Renal cortex interstitium (tissue), 11 donors: ENCODE data around the gene LIMS2. TPM values are rescaled to one million over a fixed set of nuclear protein-coding genes. Genes with fewer than 3 reads are reported as not detected.

Source experiments
- DNase-seq, 11 donors: peaks; one replicate each; pipeline ENCODE4 v3.0.0-alpha.2; 2013; ENCODE audit warnings: low read depth in 9 of 11, low spot score in 4 of 11; ENCODE audit errors: extremely low read depth in 1 of 11
- polyA plus RNA-seq, 3 donors: library from polyadenylated mRNA; unstranded; fragments of 120-200 nt; gene quantifications; one replicate each; pipeline ENCODE4 v1.2.1, GENCODE V29; 2013; ENCODE audit not compliant: insufficient read length in 3 of 3

The LIMS2 gene
- polyA plus RNA-seq, 3 donors, result 17.0 to 23.2 (median 22.1) TPM

- no peak for DNase-seq
Observed at GRCh38 chr2:127704641-127705390, 29.5 kb upstream of the LIMS2 start.

- DNase-seq, result no peak
Observed at GRCh38 chr2:127703282-127703681, 28.0 kb upstream of the LIMS2 start.

DNA sequence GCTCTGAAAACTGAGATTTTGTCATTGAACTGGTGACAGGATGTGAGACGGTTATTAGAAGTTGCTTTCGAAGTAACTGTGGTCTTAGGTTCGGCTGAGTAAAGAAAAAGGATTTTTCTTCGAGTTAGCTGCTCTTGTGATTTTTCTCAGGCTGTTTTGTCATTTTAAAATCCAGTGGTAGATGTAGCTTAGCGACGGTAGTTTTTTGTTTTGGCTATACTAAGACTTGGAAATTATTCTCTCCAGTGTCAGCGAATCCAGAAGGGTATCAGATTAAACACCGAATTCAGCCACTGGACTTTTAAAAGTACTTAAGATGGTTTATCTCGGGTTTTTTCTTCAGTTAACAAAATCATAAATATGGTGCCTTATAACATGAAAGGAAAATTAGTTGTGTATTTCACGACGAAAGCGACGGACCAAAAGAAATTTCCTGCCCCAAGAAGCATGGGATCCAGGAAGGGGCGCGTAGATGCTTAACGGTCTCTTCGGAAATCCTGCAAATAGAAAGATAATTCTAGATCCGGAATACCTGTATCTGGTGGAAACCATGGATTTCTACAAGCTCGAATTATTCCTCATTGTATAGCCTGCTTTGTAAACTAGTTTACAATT lies 27.2 kb upstream of the LIMS2 start:
- peak in 1 of 11 donors; percentile 19 for DNase-seq

- peak in 10 of 11 donors; percentile 17 to 70 (median 62) for DNase-seq
Observed at GRCh38 chr2:127701651-127702394, 26.5 kb upstream of the LIMS2 start.

DNA sequence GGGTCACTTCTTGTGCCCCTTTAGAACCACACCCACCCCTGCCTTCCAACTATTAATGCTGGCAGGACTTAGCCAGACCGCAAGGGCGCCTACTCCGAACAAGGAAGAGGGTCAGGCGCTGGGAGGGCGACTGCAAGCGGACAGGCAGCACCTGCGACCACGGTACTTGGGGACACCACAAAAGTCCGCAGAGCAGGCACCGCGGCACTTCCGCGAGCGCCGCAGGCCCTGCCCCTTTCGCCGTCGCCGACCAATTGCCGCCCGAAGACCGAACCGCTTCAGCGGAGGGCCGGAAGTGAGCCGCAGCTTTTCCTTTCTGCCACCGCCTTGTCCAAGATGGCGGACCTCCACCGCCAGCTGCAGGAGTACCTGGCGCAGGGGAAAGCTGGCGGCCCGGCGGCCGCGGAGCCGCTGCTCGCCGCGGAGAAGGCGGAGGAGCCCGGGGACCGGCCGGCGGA lies 25.9 kb upstream of the LIMS2 start, which contains the start of gene SFT2D3:
Gene SFT2D3 (plus strand): TSS at position 305 of the 458 bp plus-strand sequence. CDS start 32 bp downstream, at position 337.
- DNase-seq, result peak; percentile 70 to 91 (median 87)

DNA sequence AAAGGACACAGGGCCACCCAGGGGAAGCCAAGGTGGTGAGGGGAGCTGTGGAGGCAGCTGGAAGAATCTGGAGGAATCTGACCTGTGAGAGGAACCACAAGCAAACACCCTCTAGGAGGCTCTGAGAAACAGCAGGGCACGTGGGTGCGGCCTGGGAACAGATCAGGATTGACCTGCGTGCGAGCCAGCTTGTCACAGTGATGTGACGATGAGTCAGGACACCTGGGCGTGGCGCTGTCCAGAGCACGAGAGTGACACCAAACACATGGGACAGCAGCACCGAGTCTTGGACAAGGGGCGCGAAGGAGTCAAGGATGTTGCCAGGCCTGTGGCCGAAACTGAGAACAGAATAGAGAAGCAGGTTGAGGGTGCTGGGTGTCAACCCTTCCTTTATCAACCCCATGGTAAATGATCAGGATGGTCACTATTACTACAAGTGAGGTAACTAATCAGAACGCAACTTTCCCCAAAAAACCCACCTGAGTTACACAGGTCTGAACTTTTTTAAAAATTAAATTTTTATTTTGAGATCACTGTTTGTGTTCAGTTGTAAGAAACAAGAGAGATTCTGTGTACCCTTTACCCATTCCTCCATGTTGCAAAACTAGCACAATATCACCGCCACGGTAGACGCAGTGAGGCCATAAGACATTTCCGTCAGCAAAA lies 25.3 kb upstream of the LIMS2 start:
- DNase-seq, result peak in 3 of 11 donors; percentile 12 to 44 (median 31)

DNA sequence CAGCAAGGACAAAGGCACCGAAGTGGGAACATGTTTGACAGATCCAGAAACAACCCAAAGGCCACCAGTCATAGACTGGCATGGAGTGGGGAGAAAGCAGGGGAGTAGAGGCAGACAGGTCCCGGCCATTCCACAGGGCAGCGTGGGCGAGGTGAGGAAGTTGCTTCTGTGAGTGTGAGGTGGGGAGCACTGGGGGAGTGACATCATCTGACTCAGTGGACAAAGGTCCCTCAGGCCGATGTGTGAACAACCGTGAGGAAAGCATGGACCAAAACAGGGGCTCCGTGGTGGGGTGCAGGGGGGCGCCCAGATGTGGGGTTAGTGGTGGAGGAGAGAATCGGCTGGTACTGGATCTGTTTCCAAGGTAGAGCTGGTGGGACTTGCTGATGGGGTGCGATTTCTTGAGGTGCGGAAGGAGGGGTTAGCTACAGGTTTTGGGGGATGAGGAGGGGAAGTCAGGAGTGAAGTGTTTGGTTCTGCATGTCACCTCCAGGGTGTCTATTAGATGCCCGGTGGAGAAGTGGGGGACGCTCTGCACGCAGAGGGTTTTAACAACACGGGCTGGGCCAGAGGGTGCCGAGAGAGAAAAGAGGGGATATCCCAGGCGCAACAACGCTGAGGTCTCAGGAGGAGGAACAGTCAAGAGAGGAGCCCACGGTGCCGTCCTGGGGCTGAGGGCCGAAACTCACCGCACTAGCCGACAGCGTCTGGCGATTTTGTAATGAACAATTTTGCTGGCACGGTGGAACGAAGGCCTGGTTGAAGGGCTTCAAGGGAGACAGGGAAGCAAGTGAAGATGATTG lies 23.4 kb upstream of the LIMS2 start:
- no peak for DNase-seq

DNA sequence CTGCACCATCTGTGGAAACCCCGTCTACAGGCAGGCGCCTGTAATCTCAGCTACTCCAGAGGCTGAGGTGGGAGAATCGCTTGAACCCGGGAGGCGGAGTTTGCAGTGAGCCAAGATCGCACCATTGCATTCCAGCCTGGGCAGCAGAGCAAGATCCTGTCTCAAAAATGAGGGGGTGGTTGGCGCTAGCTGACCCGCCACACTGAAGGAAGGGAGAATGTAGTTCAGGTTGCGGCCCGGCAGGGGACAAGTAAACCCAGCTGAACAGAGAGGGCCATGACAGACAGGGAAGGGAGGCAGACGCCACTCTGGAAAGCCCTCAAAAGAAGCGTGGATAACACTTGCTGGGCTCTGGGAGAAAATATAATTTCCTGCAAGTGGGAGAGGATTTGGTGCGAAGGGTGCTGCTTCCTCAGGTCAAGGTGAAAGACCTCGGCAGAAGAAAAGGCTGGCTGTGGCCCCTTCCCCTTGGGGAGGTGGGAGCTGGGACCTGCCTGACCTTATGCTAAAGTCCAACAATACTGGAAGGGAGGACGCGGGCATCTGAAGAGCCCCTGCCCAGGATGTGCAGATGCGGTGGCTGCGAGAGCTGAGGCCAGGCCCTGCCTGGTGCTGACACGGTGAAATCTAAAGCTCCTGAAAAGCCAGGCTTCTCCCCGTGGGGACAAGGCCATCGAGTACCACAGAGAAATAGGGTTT lies 22.3 kb upstream of the LIMS2 start:
- DNase-seq, result no peak

DNA sequence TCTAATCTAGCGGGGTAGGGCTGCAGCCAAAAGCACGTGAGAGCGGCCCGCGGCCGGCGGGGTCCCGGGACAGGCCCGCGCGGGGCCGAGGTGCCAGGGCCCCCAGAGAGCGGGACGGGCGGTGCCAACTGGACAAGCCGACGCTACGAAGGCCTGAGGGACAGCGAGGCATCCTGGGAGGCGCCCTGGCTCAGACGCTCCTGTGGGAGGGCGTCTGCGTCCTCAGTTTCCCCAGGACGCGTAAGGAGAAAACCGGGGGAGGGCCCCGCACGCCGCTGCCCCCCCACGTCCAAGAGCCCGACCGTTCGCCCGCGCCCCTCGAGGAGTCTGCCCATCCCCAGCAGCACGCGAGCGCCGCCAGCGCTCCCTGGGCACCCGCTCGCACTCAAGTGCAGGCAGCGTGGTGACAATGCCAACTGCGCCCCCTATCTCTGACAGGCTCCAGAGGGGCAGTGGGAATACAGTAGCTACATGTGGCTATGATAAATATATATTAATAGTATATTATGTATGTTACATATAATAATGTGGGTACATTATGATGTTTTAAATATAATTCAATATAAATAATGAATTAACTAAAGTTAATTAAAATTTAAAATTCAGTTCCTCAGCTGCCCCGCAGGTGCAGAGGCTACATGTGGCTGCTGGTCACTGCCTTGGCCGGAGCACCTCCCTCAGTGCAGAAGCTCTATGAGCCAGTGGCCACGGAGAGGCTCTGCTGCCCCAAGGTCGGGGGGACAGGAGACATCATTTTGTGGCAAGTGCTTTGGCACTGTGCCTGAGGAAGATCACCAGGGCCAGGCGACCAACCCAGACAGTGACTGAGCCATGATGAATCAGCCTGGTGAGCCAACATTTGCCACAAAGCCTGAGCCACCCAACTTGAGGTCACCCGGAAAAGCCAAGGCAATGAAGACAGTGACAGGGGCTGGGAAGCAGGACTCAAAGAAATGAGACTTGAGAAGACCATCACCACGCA lies 20.5 kb upstream of the LIMS2 start:
- DNase-seq, result peak in 5 of 11 donors; percentile 20 to 64 (median 53)

GRCh38 chr2:127694986-127695385 lies 19.7 kb upstream of the LIMS2 start:
- no peak for DNase-seq

DNA sequence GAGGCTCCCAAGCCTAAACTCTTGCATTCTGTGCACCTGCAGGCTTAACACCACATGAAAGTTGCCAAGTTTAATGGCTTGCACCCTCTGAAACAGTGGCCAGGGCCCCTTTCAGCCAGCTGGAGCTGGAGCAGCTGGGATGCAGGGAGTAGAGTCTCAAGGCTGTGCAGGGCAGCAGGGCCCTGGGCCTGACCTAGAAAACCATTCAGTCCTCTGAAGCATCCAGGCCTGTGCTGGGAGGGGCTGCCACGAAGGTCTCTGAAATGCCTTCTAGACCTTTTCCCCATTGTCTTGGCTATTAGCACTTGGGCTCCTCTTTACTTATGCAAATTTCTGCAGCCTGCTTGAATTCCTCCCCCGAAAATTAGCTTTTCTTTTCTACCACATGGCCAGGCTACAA lies 15.4 kb upstream of the LIMS2 start:
- DNase-seq, result no peak

DNA sequence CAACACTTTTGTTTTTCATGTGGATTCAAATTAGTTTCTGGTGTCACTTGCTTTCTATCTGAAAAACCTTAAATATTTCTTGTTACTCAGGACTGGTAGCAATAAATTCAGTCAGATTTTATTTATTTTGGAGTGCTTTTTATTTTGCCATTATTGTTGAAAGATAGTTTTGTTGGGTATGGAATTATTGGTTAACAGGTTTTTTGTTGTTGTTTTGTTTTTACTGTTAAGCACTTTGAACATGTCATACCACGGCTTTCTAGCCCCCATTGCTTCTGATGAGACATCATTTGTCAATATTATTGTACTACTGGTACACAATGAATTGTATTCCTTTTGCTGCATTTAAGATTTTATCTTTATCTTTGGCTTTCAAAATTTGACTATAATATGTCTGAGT lies 13.1 kb upstream of the LIMS2 start:
- DNase-seq, result no peak

DNA sequence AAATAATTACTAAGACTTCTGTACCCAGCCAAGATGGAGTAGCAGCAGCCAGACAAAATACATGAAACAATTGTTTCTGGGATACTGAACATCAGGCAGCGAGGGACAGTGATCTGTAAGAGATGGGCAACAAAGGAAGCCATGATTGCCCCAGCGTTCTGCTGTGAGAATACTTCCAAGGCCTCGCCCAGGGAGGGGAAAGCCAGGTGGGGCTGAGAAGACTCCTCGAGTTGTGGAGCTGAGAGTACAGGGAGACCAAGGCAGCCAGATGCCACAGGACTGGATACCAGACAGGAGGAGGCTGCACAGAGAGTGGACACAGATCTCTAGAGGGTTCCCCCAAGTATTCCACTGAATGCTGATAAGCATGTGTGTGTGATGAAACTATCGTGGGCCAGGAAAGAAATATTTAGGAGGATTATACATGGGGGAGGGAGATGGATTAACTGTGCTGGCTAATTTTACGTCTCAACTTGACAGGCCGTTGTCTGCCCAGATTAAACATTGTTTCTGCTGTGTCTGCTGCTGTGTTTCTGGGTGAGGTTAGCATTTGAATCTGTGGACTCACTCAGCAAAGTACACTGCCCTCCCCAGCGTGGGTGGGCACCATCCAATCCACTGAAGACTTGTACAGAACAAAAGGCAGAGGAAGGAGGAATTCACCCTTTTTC lies 10.2 kb upstream of the LIMS2 start:
- no peak for DNase-seq

DNA sequence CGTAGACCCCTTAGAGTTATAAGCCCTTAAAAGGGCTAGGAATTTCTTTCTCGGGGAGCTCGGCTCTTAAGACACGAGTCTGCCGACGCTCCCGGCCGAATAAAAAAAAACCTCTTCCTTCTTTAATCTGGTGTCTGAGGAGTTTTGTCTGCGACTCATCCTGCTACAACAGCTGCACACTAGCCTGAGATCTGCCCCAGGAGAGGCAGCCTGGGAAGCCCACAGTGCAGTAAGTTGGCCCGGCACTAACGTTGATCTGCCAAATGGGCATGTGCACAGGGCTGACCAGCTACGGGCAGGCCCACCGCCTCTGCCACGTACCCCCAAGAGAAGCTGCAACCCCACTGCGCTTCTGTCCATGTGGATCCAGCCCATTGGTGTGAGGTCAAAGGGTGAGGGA lies 8.4 kb upstream of the LIMS2 start:
- DNase-seq, result no peak

DNA sequence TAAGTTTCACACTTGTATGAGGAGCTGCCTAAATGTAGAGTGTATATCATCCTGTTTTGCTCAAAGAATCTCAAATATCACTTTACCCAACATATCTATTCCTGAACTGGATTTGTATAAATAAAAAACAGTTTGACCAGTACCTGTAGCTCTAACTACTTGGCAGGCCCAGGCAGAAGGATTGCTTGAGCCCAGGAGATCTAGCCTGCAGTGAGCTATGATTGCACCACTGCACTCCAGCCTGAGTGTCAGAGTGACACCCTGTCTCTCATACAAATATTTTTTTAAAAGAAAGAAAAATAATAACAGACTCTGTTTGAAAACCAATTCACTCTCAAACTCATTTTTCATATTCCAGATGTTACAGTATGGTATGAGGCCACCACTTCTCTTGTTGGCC lies 7.7 kb upstream of the LIMS2 start:
- no peak for DNase-seq
